ENCODE measurements around the gene HSPB6. TPM values are rescaled to one million over a fixed set of nuclear protein-coding genes. Genes with fewer than 3 reads are reported as not detected.

HSPB6 gene
- total RNA-seq, 1 donor from 2014 or later, result not detected

DNA sequence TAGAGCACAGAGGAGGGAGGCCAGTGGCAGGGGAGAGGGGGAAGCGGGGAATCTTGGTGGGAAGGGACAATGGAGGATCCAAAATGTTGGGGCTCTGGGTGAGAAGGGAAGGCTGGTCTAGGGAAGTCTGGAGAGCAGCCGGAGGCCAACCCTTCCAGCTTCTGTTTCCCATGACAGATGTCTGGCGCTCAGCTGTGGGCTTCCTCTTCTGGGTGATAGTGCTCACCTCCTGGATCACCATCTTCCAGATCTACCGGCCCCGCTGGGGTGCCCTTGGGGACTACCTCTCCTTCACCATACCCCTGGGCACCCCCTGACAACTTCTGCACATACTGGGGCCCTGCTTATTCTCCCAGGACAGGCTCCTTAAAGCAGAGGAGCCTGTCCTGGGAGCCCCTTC, 10.3 kb downstream of the HSPB6 start:
- intact Hi-C loops (cut with micrococcal nuclease), result loop anchor here (5.0 to 10.0 kb wide), 3 partner anchors 1028 to 1628 kb away; partner anchors contain the start of genes SCGB2B2, ZNF302, ZNF527 and ZNF850

DNA sequence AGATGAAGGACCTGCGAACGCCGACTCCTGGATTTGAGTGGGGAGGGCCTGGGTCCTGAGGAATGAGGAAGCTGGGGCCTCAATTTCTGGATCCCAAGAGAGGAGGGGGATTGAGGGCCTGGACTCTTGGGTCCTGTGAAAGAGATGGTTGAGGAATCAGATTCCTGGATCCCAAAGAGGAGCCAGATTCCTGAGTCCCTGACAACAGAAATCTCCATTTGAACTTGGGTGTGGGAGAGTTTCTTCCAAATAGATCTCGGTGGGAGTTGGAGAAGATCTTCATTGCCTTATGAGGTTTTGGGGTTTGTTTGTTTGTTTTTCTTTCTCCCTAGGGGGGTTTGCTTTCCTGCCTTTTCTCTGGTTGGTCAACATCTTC, 10.8 kb downstream of the HSPB6 start:
- intact Hi-C loops (cut with micrococcal nuclease), result loop anchor here (5.0 to 10.0 kb wide), 3 partner anchors 1029 to 1629 kb away; partner anchors contain the start of genes SCGB2B2, ZNF302, ZNF527 and ZNF850

GRCh38 chr19:35745328-35746086, 11.3 kb downstream of the HSPB6 start, which contains the start of the genes PSENEN and U2AF1L4:
TSS of gene PSENEN (plus strand) at chr19:35745651. CDS start at chr19:35745931, 280 bp downstream.
TSS of gene U2AF1L4 (minus strand) at chr19:35745418. CDS start at chr19:35745391, 27 bp downstream.
- intact Hi-C loops (cut with micrococcal nuclease), result loop anchor here (1.0 to 10.0 kb wide), 12 partner anchors 29 to 1629 kb away; partner anchors contain the start of genes ARHGAP33, SCGB2B2, TMEM147 and ZNF302

DNA sequence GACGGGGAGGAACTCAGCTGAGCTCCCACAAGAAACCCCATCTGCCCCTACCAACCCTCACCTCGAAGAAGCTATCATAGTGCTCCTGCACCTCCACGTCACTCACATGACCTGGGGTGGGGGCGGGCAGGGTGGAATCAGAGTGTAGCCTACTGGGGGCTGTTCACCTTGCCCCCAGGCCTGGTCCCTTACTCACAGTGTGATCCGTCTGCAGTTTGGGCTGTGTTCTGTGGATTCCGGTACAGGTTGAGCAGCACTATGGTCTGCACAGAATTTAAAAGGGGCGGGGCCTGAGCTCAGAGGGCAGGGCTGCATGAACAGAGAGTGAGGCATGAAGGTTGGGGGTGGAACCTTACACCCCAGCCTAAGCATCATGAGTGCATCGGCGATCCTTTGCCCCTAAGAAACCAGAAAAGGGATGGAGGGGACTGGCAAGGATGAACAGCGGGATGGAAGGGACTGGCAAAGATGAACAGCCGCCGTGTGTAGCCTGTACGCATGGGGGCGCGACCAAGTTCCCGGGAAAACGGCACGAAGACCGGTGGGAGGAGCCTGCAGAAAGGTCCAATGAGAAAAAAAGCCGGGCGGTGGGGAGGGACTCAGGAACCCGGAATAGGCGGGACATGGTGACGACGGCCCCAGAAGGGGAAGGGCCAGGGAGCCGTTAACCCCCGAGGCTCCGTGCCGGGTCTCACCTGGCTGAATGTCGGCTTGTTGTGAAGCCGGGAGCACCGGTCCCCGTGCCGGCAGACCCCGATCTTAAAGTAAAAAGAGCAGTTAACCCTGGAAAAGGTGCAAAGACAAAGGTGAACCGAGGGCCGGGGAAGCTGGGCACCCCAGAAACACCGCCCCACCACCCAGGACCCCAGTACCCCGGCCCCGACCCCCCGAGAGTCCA, 12.2 kb downstream of the HSPB6 start:
- intact Hi-C loops (cut with micrococcal nuclease), result loop anchor here (1.0 to 10.0 kb wide), 13 partner anchors 28 to 1630 kb away; partner anchors contain the start of genes ARHGAP33, HAUS5, SCGB2B2 and TMEM147

DNA sequence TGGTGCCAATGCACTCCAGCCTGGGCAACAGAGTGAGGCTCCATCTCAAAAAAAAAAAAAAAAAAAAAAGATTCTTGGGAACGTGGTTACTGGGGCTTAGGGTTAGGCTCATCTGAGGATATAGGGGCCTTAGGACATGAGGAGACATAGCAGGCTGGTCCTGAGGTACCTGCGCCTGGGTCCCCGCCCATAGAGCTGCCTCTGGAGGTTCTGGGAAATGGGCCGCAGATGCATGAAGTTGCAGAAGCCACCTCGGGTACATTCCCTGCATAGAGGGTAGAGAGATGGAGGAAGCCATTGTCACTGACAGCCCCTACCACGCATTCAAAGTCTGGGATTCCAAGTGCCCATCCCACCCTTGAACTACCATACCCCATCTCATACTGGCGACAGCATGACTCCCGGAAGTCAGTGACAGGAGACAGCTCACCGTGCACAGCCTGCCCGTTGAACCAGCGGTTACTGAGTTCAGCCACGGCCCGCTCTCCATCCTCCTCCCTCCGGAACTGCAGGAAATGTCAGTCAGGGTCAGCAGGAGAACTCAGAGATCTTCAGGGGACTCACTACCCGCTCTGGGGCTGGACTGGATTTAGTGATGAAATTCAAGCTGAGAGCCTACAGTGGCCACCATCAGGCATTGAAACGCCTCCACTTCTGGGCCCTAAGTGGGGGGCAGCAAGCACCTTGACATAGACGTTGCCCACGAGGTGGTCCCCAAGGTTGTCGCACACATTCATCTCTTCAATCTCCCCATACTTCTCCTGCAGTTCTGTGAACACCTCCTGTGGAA, 13.0 kb downstream of the HSPB6 start:
- intact Hi-C loops (cut with micrococcal nuclease), result loop anchor here (1.0 to 10.0 kb wide), 8 partner anchors 27 to 1631 kb away; partner anchors contain the start of genes ARHGAP33, HAUS5, TMEM147 and ZNF527

DNA sequence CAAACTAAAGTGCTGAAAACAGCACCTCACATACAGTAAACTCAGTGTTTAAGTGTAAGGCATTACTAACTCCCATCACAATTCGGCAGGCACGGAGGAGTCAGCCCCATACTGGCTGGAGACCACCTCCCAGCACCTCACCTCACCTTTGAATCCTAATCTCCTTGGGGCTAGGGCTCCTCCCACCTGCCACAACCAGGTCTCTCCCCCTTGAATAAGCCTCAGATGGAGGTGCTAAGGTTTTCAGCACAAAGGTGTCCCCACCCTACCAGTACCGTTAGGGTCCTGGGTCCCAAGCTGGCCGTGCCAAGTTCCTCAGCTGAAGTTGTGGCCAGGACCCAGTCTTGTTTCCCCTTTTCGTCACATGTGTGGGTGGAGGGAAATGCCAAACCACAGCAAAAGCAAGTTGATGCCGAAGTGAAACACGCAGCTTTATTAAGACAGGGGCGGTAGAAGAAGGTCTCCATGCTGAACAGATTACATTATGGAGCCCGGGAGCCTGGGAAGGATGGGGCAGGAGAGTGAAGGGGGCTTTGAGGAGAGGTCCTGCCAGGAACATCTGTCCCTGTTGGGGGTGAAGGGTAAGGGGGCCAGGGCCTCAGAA, 14.6 kb downstream of the HSPB6 start, which contains the start of gene IGFLR1:
Gene IGFLR1 (minus strand): TSS at position 332 of the 604 bp plus-strand sequence. CDS start 1,272 bp downstream, outside the sequence.
- intact Hi-C loops (cut with micrococcal nuclease), result loop anchor here (10.0 kb wide), 2 partner anchors 1033 to 1633 kb away; partner anchors contain the start of genes ZNF527 and ZNF850

DNA sequence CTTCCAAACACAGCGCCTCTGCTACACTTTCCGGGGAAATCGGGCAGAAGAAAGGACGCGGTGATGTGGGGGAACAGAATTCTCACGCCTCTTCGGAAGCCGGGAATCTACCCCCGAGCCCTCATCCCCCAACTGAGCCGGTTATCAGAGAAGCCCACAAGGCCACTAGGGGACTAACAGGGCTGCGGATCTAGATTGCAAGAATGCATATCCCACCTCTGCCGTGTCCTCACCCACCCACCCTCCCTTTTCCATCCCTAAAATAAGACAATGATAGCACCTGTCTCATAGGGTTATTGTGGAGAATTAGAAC, 15.7 kb downstream of the HSPB6 start:
- intact Hi-C loops (cut with micrococcal nuclease), result loop anchor here (10.0 kb wide), 2 partner anchors 1034 to 1634 kb away; partner anchors contain the start of genes ZNF527 and ZNF850

- intact Hi-C loops (cut with micrococcal nuclease), result loop anchor here (1.0 to 10.0 kb wide), 12 partner anchors 8 to 1634 kb away; partner anchors contain the start of genes ARHGAP33, COX6B1, LIN37 and PROSER3
Measured at GRCh38 chr19:35740423-35741202, 16.2 kb downstream of the HSPB6 start.

GRCh38 chr19:35740108-35740422, 16.8 kb downstream of the HSPB6 start:
- intact Hi-C loops (cut with micrococcal nuclease), result loop anchor here (1.0 to 10.0 kb wide), 12 partner anchors 8 to 1635 kb away; partner anchors contain the start of genes ARHGAP33, COX6B1, LIN37 and PROSER3

DNA sequence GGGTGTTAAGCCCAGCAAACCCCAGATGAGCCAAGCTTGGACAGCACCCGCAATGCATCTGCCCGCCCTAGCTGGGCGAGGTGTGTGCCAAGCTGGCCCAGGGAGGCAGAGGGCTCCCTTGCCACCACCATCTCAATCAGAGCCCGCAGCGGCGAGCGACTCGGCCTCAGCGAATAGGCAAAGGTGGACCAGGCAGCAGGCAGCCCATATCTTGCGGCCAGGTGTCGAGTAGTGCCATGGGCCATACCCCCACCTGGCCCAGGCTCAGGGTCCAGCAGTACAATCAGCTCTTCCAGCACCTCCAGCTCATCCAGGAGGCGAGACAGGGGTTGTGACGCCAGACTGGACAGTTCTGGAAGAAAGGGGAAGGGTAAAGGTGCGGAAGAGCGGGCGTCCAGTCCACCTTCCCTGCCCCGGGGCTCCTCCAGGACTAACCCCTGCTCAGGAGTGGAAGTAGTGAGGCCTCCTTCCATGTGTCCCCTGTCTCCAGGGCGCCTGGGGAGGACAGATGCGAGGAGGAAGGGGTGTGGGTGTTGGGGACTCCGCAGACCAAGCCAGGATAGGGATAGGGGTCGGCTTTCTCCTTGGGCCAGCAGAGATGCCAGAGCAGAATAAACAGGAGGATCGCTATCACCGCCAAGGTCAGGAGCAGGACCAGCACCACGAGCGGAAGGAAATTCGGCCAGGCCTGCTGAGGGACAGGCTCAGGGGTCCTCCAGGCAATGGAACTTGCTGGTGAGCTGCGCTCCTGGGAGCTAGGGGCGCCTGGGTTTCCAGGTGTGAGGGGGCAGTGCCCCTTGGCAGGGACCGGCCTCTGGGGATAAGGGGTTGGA, 17.3 kb downstream of the HSPB6 start:
- intact Hi-C loops (cut with micrococcal nuclease), result loop anchor here (1.0 to 10.0 kb wide), 12 partner anchors 9 to 1635 kb away; partner anchors contain the start of genes ARHGAP33, COX6B1, LIN37 and PROSER3

- intact Hi-C loops (cut with micrococcal nuclease), result no loop called here
Measured at GRCh38 chr19:35738887-35739229, 18.0 kb downstream of the HSPB6 start.

DNA sequence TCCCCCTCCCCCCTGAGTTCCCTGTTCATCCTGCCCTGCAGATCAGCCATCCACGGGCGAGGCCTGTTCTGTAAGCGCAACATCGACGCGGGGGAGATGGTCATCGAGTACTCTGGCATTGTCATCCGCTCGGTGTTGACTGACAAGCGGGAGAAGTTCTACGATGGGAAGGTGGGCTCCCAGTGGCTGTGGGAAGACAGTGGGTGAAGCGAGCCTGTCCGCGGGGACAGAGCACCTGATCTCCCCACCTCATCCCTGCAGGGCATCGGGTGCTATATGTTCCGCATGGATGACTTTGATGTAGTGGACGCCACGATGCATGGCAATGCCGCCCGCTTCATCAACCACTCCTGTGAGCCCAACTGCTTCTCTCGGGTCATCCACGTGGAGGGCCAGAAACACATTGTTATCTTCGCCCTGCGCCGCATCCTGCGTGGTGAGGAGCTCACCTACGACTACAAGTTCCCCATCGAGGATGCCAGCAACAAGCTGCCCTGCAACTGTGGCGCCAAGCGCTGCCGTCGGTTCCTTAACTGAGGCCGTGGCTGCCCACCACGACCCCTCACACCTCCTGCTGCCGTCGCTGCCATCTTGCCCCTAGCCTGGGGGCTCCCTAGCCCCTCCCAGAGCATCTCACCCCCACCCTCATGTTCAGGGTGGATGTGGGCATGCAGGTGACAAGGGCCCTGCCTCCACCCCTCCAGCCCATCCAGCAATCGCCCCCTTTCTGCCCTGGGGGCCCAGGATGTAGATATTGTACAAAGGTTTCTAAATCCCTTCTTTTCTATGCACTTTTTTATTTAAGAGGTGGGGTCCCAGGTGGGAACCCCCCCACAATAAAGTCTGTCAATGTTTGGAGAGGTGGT, 18.6 kb downstream of the HSPB6 start:
- intact Hi-C loops (cut with micrococcal nuclease), result no loop called here

DNA sequence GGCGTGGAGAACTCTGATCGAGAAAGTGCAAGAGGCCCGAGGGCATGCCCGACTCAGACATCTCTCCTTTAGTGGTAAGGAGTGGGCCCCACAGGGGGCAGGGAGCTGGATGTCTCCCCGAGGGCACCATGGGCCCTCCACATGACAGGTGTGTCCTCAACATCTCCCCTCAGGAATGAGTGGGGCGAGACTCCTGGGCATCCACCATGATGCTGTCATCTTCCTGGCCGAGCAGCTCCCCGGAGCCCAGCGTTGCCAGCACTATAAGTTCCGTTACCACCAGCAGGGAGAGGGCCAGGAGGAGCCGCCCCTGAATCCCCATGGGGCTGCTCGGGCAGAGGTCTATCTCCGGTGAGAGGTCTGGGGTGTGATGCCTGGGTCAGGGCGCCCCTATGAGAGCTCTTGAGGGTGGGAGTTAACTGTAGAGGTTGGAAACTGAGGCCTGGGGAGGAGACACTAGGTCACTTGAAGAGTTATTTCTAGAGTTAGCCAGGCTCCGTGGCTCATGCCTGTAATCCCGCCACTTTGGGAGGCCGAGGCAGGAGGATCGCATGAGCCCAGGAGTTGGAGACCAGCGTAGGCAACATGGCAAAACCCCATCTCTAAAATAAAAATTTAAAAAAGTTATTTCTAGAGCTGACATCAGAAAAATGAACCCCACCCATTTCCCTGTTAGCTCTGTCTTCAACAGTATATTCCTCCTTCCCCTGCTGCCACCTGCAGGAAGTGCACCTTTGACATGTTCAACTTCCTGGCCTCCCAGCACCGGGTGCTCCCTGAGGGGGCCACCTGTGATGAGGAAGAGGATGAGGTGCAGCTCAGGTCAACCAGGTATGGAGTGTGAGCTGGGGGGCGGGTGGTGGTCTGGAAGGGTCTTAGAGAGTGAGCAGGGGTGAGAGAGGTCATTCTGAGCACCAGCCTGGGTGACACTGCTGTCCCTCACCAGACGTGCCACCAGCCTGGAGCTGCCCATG, 19.6 kb downstream of the HSPB6 start:
- intact Hi-C loops (cut with micrococcal nuclease), result no loop called here

DNA sequence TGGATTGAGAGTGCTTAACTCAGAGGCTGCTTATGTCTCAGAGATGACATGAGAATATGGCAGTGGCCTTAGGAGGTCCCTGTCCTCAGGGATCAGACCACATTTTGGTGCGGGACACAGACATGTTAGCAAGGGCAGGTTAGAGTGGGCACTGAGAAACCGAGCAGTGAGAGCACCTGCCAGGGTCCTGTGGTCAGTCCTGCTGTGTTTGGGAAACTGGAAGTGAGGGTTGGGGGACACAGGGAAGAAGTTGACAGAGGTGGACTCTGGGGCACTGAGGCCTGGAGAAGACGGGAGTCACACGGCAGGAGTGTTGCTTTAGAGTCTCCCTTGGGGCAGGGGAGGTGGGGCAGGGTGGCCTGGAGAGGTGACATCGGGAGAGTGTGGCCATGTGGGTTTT, 21.9 kb downstream of the HSPB6 start:
- intact Hi-C loops (cut with micrococcal nuclease), result no loop called here

GRCh38 chr19:35734273-35734672, 22.6 kb downstream of the HSPB6 start:
- intact Hi-C loops (cut with micrococcal nuclease), result no loop called here

All from T-helper 1 cell treated with Interleukin-12 subunit alpha and Interleukin-12 subunit beta and Interleukin-4 antibody, amounts not matched to agents 30 ng/mL and 1 ng/mL, for 36 hours (primary cell).